HG03097 (cell line): Measurements from ENCODE around the gene LMAN1L.

ENCODE experiments used
- ATAC-seq: cut with Tn5 transposase; IDR thresholded peaks from one replicate; pipeline ENCODE4 v1.9.1; 2021; ENCODE audit not compliant: unreplicated experiment, low FRiP score

The LMAN1L gene

DNA sequence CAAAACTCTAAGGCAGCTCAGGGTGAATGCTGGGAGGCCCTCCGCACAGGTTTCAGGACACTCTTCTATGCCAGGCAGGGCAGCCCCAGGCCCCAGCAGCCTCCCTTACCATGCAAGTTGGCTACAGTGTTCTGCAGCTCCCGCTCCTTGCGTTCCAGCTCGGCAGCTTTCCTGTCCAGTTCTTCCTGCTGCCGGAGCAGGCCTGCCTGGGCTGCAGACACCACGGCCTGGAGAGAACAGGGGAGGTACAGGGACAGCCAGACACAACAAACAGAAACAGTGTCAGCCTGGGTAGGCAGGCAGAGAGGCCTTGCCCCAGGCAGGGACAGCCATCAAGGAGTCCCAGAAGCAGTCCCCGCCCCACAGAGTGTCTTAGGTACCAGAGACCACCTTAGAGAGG, 39.3 kb downstream of the LMAN1L start:
- ATAC-seq, result no peak

DNA sequence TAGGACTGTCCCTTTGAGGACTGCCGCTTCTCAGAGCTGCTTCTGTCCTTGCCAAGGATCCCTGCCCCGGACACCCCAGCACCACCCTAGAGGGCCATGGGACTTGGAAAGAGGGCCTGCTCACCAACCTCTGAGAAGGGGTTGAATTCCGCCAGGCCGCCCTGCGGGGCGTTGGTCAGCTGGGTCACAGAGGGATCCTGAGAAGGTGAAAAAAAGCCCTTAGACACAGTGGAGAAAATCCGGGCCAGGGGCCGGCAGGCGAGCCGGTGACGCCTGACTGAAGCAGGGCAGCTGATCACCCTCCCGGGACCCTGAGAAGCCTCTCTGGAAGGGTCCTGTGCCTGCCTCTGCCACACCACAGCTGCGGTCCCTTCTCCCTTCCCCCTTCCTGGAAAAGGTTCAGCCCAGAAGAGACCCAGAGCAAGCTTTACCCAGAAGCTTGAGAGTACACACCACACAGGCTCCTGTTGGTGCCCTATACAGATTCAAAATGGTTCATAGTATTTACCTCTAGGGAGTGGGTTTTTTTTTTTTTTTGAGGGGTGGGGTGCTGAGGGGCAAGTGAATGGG, 41.9 kb downstream of the LMAN1L start:
- ATAC-seq, result no peak

DNA sequence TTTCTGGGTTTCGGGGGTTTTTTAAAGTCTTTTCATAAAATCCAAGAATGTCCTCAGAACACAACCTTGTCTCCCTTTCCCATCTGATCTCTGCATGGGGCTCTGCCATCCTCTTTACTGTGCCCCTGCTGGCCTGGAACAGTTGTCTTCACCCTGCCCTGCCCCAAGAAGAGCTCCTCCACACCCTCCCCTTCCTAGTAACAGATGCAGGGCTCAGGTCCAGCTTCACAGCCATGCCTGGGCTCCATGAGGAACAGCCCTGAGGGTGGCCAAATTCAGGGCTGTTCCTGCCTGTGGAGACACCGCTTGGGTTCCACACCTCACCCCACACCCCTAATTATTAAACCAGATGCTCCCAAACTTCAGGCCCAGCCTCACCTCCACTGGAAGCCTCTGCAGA, 43.2 kb downstream of the LMAN1L start:
- no peak for ATAC-seq

DNA sequence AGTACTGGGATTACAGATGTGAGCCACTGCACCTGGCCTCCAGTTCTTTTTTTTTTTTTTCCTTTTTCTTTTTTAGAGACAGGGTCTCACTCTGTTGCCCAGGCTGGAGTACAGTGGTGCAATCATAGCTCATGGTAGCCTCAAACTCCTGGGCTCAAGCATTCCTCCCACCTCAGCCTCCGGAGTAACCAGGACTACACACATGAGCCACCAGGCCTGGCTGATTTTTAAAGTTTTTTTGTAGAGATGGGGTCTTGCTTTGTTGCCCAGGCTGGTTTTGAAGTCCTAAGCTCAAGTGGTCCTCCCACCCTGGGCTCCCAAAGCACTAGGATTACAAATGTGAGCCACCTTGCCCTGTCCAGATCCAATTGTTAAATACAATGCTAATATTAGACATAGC, 43.9 kb downstream of the LMAN1L start:
- ATAC-seq, result no peak

DNA sequence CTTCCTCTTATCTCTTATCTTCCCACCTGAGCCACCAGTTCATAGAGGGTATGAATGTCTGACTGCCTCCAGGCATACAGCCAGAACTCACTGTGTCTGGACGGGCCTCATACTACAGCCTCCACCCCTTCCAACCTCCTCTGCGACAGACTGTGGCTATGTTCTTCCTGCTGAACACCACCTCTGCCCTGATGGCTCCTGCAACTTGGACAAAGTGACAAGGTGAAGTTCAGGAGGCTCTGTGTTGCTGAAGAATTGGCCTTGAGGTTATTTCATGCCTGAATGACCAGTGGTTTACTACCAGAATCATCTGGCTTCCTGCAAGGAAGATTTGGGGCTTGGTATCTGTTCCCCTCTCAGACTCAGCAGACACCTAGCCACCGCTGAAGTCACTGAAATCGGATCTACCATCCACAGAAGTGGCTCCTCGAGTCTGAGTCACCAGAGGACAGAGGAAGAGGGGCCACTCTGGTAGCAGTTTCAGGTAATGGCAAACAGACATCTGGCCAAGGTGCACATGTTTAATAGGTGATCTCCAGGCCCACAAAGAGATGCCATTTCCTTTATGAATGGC, 44.5 kb downstream of the LMAN1L start:
- peak; percentile 71 for ATAC-seq

DNA sequence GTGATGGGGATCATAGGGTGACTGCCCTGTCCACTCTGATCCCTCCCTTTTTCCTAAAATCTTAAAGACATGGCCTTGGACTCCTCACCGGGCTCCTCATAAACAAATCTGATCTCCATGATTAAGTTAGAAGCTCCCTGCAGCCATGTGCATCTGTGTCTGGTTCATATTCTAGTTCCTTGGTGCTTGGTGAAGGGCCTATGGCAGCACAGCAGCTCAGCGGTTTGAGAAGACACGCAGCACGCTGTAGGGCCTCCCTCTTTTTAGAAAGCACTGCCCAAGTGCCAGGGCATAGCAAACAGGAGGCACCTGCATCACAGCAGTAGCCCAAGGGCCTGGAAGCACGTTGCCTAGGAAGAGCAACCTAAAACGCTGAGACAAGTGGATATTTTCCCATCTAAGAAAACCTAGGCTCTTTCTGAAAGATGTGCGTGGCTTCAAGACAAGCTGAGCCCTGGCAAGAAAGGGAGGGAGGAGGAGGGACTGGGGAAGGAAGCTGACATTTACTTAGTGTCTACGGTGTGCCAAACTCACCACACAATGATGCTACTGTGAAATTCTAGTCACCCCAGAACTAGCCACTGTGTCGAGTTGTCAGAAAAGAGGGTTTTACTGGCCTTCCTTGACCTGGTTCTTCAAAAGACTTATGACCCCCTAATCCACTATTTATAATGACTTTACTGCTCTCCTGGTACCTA, 45.2 kb downstream of the LMAN1L start:
- no peak for ATAC-seq

DNA sequence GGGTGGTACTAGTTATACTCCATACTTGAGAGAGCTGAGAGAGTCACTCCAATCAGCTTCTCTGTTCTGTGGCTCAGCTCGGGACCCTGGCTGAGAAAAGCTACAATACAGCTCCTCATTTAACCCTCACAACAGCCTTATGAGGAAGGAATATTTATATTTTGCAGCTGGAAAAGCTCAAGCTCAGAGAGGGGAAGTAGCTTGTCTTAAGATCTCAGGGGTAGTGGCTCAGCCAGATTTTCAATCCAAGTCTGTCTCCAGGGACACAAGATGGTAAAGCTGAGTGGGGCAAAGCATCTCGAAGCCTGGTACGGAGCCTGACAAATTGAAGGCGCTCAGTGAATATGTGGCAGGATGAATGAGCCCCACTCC, 45.7 kb downstream of the LMAN1L start:
- ATAC-seq, result no peak

DNA sequence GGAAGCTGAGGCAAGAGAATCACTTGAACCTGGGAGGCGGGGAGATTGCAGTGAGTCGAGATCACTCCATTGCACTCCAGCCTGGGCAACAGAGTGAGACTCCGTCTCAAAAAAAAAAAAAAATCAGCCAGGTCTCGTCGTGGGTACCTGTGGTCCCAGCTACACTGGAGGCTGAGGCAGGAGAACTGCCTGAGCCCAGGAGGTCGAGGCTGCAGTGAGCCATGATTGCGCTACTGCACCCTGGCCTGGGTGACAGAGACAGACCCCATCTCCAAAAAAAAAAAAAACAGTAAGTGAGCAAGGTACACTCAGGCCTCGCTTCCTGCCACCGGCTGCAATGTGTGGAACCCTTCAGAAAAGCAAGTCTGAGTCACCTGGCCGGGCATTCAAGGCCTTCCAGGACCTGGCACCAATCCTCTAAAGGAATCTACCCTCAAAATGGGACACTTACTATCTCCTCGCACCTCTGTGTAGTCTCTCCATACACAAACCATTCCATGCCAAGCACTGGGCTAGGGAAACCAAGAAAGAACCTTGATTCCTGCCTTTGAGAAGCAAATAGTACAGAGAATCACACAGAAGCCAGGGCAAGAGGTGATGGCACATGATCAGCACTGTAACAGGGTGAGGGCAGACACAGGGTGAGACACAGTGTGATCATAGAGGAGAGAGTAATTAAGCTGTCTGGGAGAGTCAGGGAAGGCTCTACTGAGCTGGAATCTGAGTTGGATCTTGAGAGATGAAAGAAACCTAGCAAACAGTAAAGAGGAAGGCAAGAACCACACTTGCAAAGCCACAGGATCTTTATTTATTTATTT, 50.8 kb downstream of the LMAN1L start:
- no peak for ATAC-seq

DNA sequence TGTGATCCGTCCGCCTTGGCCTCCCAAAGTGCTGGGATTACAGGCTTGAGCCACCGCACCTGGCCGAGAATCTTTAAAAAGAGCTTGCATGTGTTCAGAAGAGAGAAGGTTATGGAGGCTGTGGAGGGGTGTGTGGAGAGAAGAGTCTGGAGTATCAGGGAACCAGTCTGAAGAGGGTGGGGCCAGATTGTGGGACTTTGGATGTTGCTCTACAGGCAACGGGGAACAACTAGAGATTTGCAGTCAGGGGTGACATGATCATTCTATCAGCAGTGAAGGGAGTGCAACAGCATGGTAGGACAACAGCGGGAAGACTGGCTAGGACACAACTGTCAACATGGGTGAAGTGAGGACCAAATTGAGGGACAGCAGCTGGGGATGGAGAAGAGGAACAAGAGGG, 51.7 kb downstream of the LMAN1L start:
- ATAC-seq, result no peak

DNA sequence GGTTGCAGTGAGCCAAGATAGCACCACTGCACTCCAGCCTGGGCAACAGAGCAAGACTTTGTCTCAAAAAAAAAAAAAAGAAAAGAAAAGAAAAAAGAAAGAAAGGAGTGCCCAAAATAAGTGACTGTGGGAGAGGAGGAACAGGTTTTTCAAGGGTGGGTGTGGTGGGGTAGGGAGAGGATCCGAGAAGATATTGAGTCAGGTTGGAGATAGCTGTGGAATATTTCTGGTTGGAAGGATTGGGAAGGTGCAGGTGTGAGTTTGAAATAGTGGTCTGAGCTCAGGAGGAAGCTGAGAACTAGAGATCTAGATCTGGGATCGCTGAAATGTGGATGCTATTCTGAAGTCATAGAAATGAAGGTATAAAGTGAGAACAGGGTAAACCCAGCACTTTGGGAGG, 52.7 kb downstream of the LMAN1L start:
- ATAC-seq, result no peak

DNA sequence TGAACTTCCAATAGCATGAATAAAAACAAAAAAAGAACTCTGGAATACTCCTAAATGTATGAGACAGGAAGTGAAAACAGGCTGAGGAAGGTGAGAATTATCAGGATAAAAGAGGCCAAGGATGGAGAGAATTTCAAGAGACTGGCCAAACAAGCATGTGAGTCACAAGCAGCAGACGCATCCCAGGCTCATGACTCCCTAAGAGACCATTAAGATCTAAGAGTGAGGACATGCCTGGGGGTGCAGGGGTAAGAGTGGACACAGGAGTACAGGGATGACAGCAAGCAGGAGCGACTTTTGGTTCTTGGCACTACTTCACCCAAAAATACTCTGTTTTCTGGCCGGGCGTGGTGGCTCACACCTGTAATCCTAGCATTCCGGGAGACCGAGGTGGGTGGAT, 53.5 kb downstream of the LMAN1L start:
- ATAC-seq, result no peak

DNA sequence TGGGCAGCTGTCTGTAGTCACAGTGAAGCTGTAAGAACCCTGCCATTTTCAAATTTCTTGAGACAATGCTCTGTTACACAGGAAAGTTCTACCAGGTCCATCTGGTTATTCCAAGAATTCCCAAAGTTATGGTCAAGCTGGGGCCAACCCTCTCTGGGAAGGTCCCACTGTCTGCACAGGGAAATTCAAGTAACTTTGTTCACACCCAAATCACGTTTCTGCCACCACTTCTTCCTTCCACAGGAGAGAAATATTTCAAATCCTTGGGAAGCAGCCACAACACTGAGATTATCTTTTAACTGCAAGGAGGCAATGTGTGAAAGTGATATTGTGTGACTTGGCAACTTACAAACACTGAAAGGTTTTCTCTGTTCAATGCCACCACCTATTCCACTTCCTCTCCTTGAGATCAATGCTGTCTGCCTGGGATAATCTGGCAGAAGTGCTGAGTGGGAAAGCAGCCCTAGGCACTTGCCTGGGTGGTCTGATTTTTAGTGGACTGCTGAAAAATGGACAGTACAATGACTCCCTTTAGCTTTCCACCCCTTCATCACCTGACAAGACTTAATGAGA, 54.9 kb downstream of the LMAN1L start:
- no peak for ATAC-seq

DNA sequence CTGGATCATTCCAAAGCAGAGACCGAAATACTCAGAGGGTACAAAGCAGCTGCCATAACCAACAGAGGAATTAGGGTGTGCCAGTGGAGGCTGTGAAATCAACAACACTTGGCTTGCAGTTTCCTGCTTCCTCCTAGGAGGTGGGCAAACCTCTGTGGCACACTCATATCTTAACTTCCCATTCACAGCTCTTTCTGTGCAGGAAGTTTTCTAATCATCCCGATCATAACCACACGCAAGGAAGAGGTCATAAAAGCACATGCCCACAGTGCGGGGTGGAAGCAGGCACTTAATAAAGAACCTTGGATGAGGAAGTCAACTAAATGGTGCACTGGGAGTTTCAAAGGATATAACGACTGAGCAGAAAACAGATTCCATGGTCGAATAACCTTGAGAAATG, 55.4 kb downstream of the LMAN1L start:
- no peak for ATAC-seq

DNA sequence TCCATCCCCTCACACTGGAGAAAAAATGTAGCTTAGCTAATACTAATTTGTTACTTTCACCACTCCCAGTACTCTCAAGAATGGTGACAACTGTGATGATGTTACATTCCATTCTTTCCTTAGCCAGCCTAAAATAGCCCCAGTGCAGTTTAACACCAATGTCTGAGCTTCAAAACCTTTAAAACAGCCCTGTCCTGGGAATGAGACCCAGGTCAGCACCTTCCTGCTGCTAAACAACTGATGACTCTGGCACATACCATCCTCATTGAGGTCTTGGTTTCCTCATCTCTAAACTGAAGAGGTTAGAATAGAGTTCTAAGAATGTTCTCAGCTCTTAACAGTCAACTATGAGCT, 56.7 kb downstream of the LMAN1L start:
- peak; percentile 4 for ATAC-seq

DNA sequence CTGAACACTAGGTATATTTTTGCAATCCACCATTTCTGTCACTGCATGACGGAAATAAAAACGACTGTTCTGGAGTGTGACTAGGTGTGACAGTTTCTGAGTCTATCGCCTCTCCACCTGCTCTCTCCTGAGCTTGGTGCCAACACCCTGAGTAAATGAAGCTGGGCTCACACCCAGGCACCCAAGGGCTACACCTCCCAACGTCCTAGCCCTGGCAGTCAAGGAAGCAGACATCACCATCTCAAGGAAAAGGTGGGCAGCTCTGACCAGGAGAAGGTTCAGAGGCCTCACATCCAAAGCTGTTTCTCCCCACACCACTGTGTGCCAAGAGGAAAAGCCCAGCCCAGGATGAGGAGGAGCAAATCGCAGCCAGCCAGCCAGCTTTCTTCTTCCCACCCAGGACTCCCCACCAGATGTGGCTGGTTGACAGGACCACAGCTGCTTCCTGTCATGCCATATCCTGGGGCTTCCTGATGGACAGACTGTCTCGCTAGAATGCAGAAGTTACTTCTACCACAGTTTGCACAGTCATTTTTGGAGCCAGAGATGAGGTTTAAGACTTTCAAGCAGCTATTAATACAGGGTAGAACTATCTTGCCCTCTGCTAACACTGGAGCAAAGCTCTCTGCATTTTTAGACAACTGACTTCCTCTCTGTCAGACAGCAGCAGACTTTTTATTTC, 57.2 kb downstream of the LMAN1L start:
- ATAC-seq, result peak; percentile 69

DNA sequence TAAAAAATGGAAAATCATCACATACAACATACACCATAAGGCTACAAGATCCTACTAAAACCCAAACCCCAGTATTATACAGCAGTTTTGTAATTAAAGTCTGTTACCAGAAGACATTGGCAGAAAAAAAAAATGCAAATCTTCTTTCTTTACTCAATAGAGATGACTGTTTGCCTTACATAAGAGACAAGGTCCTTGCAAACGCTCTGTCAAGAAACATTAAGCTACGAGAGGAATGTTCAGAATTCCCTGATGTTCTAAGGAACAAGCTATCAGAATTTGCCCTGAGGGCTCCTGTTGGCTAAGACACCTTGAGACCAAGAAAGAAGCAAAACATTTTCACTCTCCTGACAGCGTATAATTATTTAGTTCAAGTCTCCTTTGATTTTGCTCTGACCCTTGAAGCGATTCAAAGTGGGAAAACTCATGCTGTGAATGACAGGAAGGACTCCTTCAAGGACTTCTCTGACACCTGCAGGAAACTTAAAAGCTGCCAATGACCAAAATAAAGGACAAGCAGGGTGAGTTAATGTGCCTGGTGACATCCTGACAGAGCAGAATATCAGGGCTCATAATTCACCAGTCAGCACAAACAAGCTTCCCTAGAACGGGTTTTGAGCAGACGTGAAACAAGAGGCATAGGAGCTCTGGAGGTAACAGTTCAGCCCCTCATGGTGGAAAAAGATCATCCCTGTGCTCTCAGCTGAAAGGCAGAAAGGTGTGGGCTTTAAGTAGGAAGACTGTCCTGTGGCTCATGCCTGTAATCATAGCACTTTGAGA, 58.0 kb downstream of the LMAN1L start:
- no peak for ATAC-seq

DNA sequence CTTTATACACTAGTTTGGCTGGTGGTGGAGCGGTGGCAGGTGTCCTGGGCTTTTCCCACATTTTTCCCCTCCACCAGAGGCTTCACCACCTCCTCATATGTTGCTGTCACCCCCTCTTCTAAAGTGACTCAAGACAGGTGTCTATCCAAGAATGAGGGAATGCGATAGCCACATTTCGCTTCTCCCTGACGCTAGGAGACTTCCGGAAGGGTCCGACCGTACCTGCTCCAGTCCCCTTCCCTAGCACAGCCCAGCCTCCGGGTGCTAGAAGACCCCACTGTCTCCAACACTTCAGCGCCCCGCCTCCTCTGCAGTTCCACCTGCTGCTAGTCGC, 60.0 kb downstream of the LMAN1L start:
- no peak for ATAC-seq

DNA sequence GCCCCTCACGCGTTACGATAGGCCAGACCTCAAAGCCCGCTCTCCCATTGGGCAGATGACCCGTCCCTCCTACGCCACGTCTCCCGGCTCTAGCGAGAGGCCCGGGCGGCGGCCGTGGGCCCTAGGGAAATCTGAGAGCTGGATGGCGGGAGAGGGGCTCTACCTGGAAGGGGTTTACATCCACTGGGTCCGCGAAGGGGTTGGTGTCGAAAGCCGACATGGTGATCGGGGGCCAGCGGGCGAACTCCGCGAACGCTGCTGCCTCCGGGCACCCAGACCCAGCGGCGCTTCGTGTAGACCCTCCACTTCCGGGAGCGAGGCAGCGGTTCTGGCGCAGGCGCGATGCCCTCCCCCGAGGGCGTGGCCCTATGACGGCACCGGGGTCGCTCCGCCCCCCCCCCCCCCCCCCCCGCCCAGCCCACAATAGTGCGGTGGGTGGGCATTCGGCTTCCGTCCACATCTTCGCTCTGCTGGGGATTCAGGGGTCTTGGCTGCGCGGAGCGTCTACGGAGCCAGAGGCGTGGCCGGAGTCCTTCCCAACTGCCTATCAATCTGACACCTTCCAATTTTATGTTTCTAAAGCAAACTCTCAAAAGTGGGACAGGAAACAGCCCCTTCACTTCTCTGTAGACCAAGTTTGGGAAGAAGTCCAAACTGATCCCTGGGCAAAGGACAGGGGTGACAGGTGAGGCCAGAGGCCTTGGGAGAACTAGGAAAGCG, 60.6 kb downstream of the LMAN1L start, which contains the start of gene SCAMP2:
Gene SCAMP2 (minus strand): TSS at position 330 of the 720 bp plus-strand sequence. CDS start 110 bp downstream, at position 220.
- peak; percentile 60 for ATAC-seq

DNA sequence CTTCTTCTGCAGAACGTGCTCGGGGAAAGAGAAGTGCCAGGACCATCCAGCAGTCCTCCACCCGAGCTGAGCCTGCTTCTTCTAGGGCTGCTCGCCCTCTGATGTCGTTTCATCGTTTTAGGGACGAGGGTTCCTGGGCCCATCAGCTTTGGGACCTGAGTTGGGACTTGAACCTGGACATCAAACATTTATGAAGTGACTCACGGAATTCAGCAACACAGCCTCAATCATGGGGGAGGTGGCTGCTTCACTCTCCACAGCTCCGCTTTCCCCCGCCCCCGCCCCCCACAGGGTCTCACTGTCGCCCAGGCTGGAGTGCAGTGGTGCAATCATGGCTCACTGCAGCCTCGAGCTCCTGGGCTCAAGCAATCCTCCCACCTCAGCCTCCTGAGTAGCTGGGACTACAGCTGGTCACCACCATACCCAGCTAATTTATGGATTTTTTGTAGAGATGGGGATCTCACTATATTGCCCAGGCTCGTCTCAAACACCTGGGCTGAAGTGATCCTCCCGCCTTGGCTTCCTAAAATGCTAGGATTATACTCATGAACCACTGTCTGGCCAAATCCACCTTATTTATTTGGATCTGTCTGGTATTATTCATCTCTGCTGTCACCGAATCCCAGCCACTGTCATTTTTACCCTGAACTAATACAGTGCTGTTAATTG, 61.3 kb downstream of the LMAN1L start:
- no peak for ATAC-seq
